GM23248 (cell line): ENCODE measurements around the gene CMBL. TPM values are rescaled to one million over a fixed set of nuclear protein-coding genes. Genes with fewer than 3 reads are reported as not detected.

ENCODE experiments used
- DNase-seq: peaks from one replicate; pipeline ENCODE4 v3.0.0-alpha.2; 2015
- H2AFZ ChIP-seq: fragments of 200-600 bp; sonication (generic); 2 replicates; pipeline ENCODE4 v1.6.1; 2016; ENCODE audit warnings: antibody characterized with exemption
- H3F3A ChIP-seq: fragments of 200-600 bp; sonication (generic); 2 replicates; pipeline ENCODE4 v1.6.1; 2016; ENCODE audit warnings: mild to moderate bottlenecking, antibody characterized with exemption, mixed run types; ENCODE audit not compliant: insufficient read depth
- H3K27ac ChIP-seq: fragments of 200-600 bp; sonication (generic); 2 replicates; pipeline ENCODE4 v1.5.1; 2016; ENCODE audit warnings: mild to moderate bottlenecking
- H3K27me3 ChIP-seq: fragments of 200-600 bp; sonication (generic); replicated peaks from 2 replicates; pipeline ENCODE4 v1.6.1; 2016; ENCODE audit warnings: mild to moderate bottlenecking; ENCODE audit not compliant: insufficient read depth
- H3K36me3 ChIP-seq: fragments of 200-600 bp; sonication (generic); 2 replicates; pipeline ENCODE4 v1.6.1; 2016; ENCODE audit warnings: low read depth, mild to moderate bottlenecking
- H3K4me1 ChIP-seq: fragments of 200-600 bp; sonication (generic); 2 replicates; pipeline ENCODE4 v1.6.1; 2016; ENCODE audit warnings: mild to moderate bottlenecking; ENCODE audit not compliant: insufficient read depth
- H3K4me2 ChIP-seq: fragments of 200-600 bp; sonication (generic); one replicate; pipeline ENCODE4 v1.6.1; 2016; ENCODE audit warnings: mild to moderate bottlenecking; ENCODE audit not compliant: unreplicated experiment
- H3K4me3 ChIP-seq: fragments of 200-600 bp; sonication (generic); 2 replicates; pipeline ENCODE4 v1.5.1; 2016; ENCODE audit warnings: mild to moderate bottlenecking
- H3K79me2 ChIP-seq: fragments of 200-600 bp; sonication (generic); 2 replicates; pipeline ENCODE4 v1.6.1; 2016; ENCODE audit warnings: mild to moderate bottlenecking; ENCODE audit not compliant: insufficient read depth
- H3K9ac ChIP-seq: fragments of 200-600 bp; sonication (generic); 2 replicates; pipeline ENCODE4 v1.6.1; 2016; ENCODE audit warnings: mild to moderate bottlenecking
- H3K9me2 ChIP-seq: fragments of 200-600 bp; sonication (generic); 2 replicates; pipeline ENCODE4 v1.6.1; 2016; ENCODE audit warnings: mixed run types, mild to moderate bottlenecking, moderate library complexity; ENCODE audit not compliant: insufficient read depth
- H3K9me3 ChIP-seq: fragments of 200-600 bp; sonication (generic); one replicate; pipeline ENCODE4 v1.6.1; 2017; ENCODE audit warnings: low read depth
- H4K20me1 ChIP-seq: fragments of 200-600 bp; sonication (generic); 2 replicates; pipeline ENCODE4 v1.6.0; 2016; ENCODE audit not compliant: insufficient read depth
- EZH2 ChIP-seq: fragments of 200-600 bp; sonication (generic); IDR thresholded peaks from 2 replicates; pipeline ENCODE4 v1.6.1; 2018; ENCODE audit warnings: antibody characterized with exemption, mild to moderate bottlenecking; ENCODE audit not compliant: insufficient read depth, poor library complexity, severe bottlenecking
- EZH2phosphoT487 ChIP-seq: fragments of 200-600 bp; sonication (generic); IDR thresholded peaks from 2 replicates; pipeline ENCODE4 v1.6.1; 2018; ENCODE audit warnings: antibody characterized with exemption, moderate library complexity, mild to moderate bottlenecking, low read depth; ENCODE audit not compliant: insufficient read depth
- WGBS, 2 experiments: methylation state at CpG; one replicate each; pipeline ENCODE4 v1.1.6; 2015 to 2017; ENCODE audit warnings: low lambda C conversion rate in 2 of 2, low coverage in 1 of 2; ENCODE audit errors: missing lambda C conversion rate in 2 of 2; 5-methylcytosine and 5-hydroxymethylcytosine counted together
- in situ Hi-C: fragments of 300-500 bp; cut with MboI; formaldehyde crosslinking; loops from 2 replicates; pipeline ENCODE4 v1.15.0; 2020
- polyA plus RNA-seq: library from polyadenylated mRNA; unstranded; fragments of >200 nt; fragmentation: Nextera tagmentation; extraction: Ambion mirVana; gene quantifications from 2 replicates; pipeline ENCODE4 v1.2.1, GENCODE V29; 2016
- total RNA-seq: library from RNA; depleted of rRNA; stranded (reverse); fragments of >200 nt; shearing (Covaris generic); gene quantifications from 2 replicates; pipeline ENCODE4 v1.2.3, GENCODE V29; 2014

CMBL gene
- total and polyA plus RNA-seq, 2 experiments from 2014 or later, result 4.0 to 14.6 TPM

GRCh38 chr5:10331341-10331796 lies 23.7 kb upstream of the CMBL start:
- TF ChIP-seq EZH2, result no peak
- no peak for TF ChIP-seq EZH2phosphoT487
- in situ Hi-C loops, result no loop called here
- H3K4me1 ChIP-seq, result peaks cover 35% of the 10 kb centered on the region
- no peaks in the 10 kb centered on the region for H3K9me2 ChIP-seq
- no peaks in the 10 kb centered on the region for H3K9me3 ChIP-seq
- DNase-seq, result peak; percentile 45
- H3K9ac ChIP-seq, result no peak overlapping the region
- 6 to 9% methylated on average over 7 of the region's 7 CpGs for WGBS, 2 experiments
- H2AFZ ChIP-seq, result peak overlapping the region; percentile 34; the same call in 1 of the 2 replicates
- no peak overlapping the region for H3K27ac ChIP-seq
- no peaks in the 10 kb centered on the region for H4K20me1 ChIP-seq
- H3K36me3 ChIP-seq, result no peaks in the 10 kb centered on the region
- no peak overlapping the region for H3K4me3 ChIP-seq
- H3K79me2 ChIP-seq, result no peaks in the 10 kb centered on the region
- no peaks in the 10 kb centered on the region for H3K27me3 ChIP-seq
- peak overlapping the region; percentile 49 for H3K4me2 ChIP-seq
- H3F3A ChIP-seq, result peaks cover 38% of the 10 kb centered on the region

GRCh38 chr5:10330511-10331230 lies 23.0 kb upstream of the CMBL start:
- H3K4me2 ChIP-seq, result peak overlapping the region; percentile 49
- DNase-seq, result peak; percentile 31
- peak overlapping the region; percentile 45 for H3K27ac ChIP-seq
- H3K79me2 ChIP-seq, result no peaks in the 10 kb centered on the region
- no peaks in the 10 kb centered on the region for H3K27me3 ChIP-seq
- peaks cover 38% of the 10 kb centered on the region for H3F3A ChIP-seq
- peak overlapping the region; percentile 34; the same call in 1 of the 2 replicates for H2AFZ ChIP-seq
- in situ Hi-C loops, result no loop called here
- H4K20me1 ChIP-seq, result no peaks in the 10 kb centered on the region
- 11 to 15% methylated on average over 10 of the region's 10 CpGs for WGBS, 2 experiments
- TF ChIP-seq EZH2, result no peak
- no peak for TF ChIP-seq EZH2phosphoT487
- H3K9me3 ChIP-seq, result no peaks in the 10 kb centered on the region
- no peak overlapping the region for H3K4me3 ChIP-seq
- no peaks in the 10 kb centered on the region for H3K36me3 ChIP-seq
- peaks cover 35% of the 10 kb centered on the region for H3K4me1 ChIP-seq
- no peaks in the 10 kb centered on the region for H3K9me2 ChIP-seq
- peak overlapping the region; percentile 15; the same call in 1 of the 2 replicates for H3K9ac ChIP-seq

DNA sequence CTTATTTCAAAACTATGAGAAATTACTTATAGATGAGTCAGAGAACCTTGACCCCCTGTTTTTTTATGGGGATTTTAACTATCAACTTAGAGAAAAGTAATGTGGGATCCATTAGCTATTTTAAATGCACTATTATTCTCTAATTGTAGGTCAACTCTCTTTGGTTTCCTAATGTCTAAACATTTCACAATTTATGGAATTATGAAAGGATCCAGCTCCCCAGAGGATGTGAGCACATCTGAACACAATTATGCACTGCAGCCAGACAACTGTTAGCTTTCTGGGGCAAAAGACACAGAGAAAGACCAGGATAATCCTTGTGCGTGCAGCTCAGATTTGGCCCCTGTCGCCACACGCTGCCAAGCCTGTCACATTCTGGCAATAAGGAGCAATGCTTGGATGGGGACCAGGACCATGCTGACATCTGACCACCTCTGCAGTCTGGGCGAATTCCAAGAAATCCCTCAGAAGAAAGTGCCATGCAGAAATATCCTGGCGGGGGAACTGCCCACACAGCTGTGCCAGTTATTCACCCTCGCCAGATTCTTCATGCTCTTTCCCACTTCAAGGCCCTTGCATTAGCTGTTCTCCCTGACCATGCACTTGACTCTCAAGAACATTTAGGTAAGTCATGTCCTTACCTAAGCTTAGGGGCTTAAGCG lies 22.2 kb upstream of the CMBL start:
- Histone ChIP-seq H4K20me1 (no peaks in the 10 kb centered on the region), H3K79me2 (no peaks in the 10 kb centered on the region), H3K9ac (no peak overlapping the region), H3K4me2 (peak overlapping the region; percentile 49), H3F3A (peaks cover 38% of the 10 kb centered on the region), H3K36me3 (no peaks in the 10 kb centered on the region), H3K4me3 (no peak overlapping the region), H3K27me3 (no peaks in the 10 kb centered on the region), H2AFZ (no peak overlapping the region), H3K27ac (peak overlapping the region; percentile 45), H3K4me1 (peaks cover 35% of the 10 kb centered on the region), H3K9me3 (no peaks in the 10 kb centered on the region), H3K9me2 (no peaks in the 10 kb centered on the region)
- peak; percentile 85 for DNase-seq
- TF ChIP-seq EZH2 (no peak), EZH2phosphoT487 (peak; percentile 83; the same call in 1 of the 2 replicates)
- 8 to 12% methylated on average over 7 of the region's 7 CpGs for WGBS, 2 experiments
- in situ Hi-C loops, result no loop called here

DNA sequence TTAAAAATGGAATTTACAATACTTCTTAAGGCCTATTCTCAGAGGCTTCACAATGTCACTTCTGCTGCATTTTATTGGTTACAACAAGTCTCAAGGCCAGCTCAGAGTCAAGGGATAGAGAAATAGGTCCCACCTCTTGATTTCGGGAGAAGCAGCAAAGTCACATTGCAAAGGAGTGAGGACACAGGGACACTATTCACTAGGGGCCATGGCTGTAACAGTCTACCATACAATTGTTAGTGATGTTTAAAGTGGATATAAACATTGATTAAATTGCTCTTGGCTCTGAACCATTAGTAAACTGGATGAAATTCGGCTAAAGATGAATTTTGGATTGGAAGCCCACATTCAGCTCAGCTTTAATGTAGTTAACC lies 21.7 kb upstream of the CMBL start:
- Histone ChIP-seq H3F3A (peaks cover 38% of the 10 kb centered on the region), H3K27ac (peak overlapping the region; percentile 45), H3K9me2 (no peaks in the 10 kb centered on the region), H3K79me2 (no peaks in the 10 kb centered on the region), H3K9ac (no peak overlapping the region), H2AFZ (no peak overlapping the region), H3K9me3 (no peaks in the 10 kb centered on the region), H3K27me3 (no peaks in the 10 kb centered on the region), H3K4me3 (no peak overlapping the region), H4K20me1 (no peaks in the 10 kb centered on the region), H3K36me3 (no peaks in the 10 kb centered on the region), H3K4me2 (no peak overlapping the region), H3K4me1 (peaks cover 35% of the 10 kb centered on the region)
- TF ChIP-seq EZH2phosphoT487, result no peak
- 15% methylated on average over 2 of the region's 2 CpGs for WGBS, 2 experiments
- in situ Hi-C loops, result no loop called here
- DNase-seq, result peak; percentile 31
